RWPE2 (cell line): ENCODE measurements around the gene TEKTIP1.

Source experiments
- ATAC-seq: fragments of 200-7000 bp; cut with Tn5 transposase; 3 replicates; pipeline ENCODE4 v1.9.1; 2021; ENCODE audit warnings: low read depth
- DNase-seq: peaks from one replicate; pipeline ENCODE4 v3.0.0-alpha.2; 2020; ENCODE audit warnings: low spot score
- H3K27ac ChIP-seq: fragments of 450-650 bp; 2 replicates; pipeline ENCODE4 v1.5.1; 2017; ENCODE audit warnings: mild to moderate bottlenecking; ENCODE audit not compliant: poor library complexity, severe bottlenecking
- H3K27me3 ChIP-seq: fragments of 250-450 bp; sonication (Bioruptor Pico); 2 replicates; pipeline ENCODE4 v1.5.1; 2021; ENCODE audit warnings: mild to moderate bottlenecking, moderate library complexity; ENCODE audit not compliant: insufficient read depth, poor library complexity, severe bottlenecking
- H3K36me3 ChIP-seq: fragments of 250-450 bp; sonication (Bioruptor Pico); 2 replicates; pipeline ENCODE4 v1.5.1; 2020; ENCODE audit warnings: low read depth, mild to moderate bottlenecking, moderate library complexity
- H3K4me1 ChIP-seq: fragments of 250-450 bp; sonication (Bioruptor Pico); 2 replicates; pipeline ENCODE4 v1.5.1; 2021; ENCODE audit warnings: mild to moderate bottlenecking, moderate library complexity; ENCODE audit not compliant: insufficient read depth, poor library complexity, severe bottlenecking
- H3K4me3 ChIP-seq: fragments of 250-450 bp; sonication (Bioruptor Pico); 2 replicates; pipeline ENCODE4 v1.5.1; 2021; ENCODE audit warnings: mild to moderate bottlenecking, moderate library complexity; ENCODE audit not compliant: severe bottlenecking
- H3K9me3 ChIP-seq: fragments of 250-450 bp; sonication (Bioruptor Pico); 2 replicates; pipeline ENCODE4 v1.5.1; 2021; ENCODE audit warnings: mild to moderate bottlenecking, moderate library complexity; ENCODE audit not compliant: severe bottlenecking
- TF ChIP-seq, protein P1 (sequence below): fragments of 450-650 bp; IDR thresholded peaks from one replicate; pipeline ENCODE4 v1.5.1; 2017; ENCODE audit warnings: mild to moderate bottlenecking, moderate library complexity; ENCODE audit not compliant: poor library complexity, severe bottlenecking

TEKTIP1 gene

DNA sequence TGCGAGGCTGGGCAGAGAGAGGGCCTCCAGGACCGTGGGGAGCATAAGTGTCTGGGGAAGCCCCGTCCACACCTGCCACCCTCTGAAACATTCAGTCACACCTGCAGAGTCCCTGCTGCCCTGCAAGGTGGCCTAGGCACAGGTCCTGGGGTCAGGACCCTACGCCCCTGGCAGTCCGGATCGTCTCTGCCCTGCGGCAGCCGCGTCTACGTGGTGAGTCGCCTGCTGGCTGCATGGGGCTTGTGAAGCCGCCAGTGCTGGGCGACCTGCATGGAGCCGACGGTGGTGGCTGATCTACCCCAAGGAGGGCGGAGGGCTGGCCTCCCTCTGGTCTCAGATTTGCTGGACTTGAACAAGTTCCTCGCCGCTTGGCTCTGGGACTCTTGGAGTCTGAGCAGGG is 19.8 kb upstream of the TEKTIP1 start:
- H3K36me3 ChIP-seq = peaks cover 18% of the 10 kb centered on the region
- TF ChIP-seq, protein P1, sequence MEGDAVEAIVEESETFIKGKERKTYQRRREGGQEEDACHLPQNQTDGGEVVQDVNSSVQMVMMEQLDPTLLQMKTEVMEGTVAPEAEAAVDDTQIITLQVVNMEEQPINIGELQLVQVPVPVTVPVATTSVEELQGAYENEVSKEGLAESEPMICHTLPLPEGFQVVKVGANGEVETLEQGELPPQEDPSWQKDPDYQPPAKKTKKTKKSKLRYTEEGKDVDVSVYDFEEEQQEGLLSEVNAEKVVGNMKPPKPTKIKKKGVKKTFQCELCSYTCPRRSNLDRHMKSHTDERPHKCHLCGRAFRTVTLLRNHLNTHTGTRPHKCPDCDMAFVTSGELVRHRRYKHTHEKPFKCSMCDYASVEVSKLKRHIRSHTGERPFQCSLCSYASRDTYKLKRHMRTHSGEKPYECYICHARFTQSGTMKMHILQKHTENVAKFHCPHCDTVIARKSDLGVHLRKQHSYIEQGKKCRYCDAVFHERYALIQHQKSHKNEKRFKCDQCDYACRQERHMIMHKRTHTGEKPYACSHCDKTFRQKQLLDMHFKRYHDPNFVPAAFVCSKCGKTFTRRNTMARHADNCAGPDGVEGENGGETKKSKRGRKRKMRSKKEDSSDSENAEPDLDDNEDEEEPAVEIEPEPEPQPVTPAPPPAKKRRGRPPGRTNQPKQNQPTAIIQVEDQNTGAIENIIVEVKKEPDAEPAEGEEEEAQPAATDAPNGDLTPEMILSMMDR = no peak

DNA sequence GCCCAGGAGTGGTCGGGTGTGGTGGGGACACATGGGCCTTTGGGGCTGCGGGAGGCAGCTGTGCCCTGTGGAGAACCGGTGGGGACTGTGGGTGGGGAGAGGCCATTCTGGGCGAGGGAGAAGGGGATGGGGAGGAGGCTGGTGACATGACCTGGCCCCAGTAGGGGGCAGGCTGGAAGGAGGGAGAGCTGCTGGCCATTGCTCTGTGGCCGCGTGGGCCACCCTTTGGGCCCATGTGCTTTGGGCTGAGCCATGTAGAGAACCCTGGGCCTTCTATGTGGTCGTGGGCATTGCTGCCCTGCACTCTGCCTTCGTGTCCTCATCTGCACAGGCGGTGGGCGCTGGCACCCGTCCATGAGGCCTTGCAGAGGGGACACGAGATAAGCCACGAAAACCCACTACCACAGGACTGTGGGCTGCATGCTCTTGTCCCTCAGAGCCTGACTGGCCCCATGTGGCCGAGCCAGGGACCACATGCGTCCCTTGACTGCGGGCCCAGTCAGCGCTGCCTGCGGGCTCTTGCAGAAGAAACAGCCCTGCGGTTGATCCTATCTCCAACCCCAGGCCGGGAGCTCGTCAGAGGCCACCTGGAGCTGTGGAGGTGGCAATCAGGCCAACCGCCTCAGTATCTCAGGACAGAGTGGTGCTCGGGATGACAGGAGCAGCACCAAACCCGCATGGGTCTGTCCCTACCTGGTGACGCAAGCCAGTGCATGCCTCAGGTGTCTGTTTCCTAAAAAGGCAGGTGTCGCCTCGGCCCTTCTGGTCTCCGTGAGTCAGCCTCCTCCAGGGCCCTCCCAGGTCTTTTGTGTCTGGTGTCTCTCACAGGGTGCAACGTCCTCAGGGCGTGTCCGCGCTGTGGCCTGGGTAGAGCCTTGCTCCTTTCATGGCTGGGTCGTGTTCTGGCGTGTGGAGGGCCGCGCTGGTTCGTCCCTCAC is 18.5 kb upstream of the TEKTIP1 start:
- Histone ChIP-seq H3K4me1 (peaks cover 11% of the 10 kb centered on the region), H3K36me3 (peaks cover 27% of the 10 kb centered on the region), H3K27ac (peak overlapping the region; percentile 29), H3K9me3 (no peaks in the 10 kb centered on the region), H3K27me3 (no peaks in the 10 kb centered on the region), H3K4me3 (no peak overlapping the region)
- TF ChIP-seq, protein P1 = peak; percentile 6
- no peak for DNase-seq
- peak; percentile 84 for ATAC-seq

More for the DNA sequence above, 19.8 kb upstream of the TEKTIP1 start:
- ATAC-seq = no peak
- no peaks in the 10 kb centered on the region for H3K9me3 ChIP-seq
- DNase-seq = no peak
- H3K27ac ChIP-seq = no peak overlapping the region
- no peak overlapping the region for H3K4me3 ChIP-seq
- H3K27me3 ChIP-seq = no peaks in the 10 kb centered on the region
- H3K4me1 ChIP-seq = peaks cover 11% of the 10 kb centered on the region

GRCh38 chr19:3521104-3521445 is 17.9 kb upstream of the TEKTIP1 start:
- TF ChIP-seq, protein P1 = no peak
- DNase-seq (no peak), ATAC-seq (no peak)
- no peak overlapping the region for H3K4me3 ChIP-seq
- peak overlapping the region; percentile 29 for H3K27ac ChIP-seq
- H3K36me3 ChIP-seq = peaks cover 33% of the 10 kb centered on the region
- no peaks in the 10 kb centered on the region for H3K9me3 ChIP-seq
- no peaks in the 10 kb centered on the region for H3K27me3 ChIP-seq
- peaks cover 11% of the 10 kb centered on the region for H3K4me1 ChIP-seq

GRCh38 chr19:3522421-3523360 is 16.3 kb upstream of the TEKTIP1 start:
- peaks cover 11% of the 10 kb centered on the region for H3K4me1 ChIP-seq
- TF ChIP-seq, protein P1 = no peak
- no peaks in the 10 kb centered on the region for H3K27me3 ChIP-seq
- no peak overlapping the region for H3K27ac ChIP-seq
- no peaks in the 10 kb centered on the region for H3K9me3 ChIP-seq
- ATAC-seq (no peak), DNase-seq (no peak)
- peaks cover 48% of the 10 kb centered on the region for H3K36me3 ChIP-seq
- H3K4me3 ChIP-seq = no peak overlapping the region
